Measurements from ENCODE around the gene LARP7. TPM values are rescaled to one million over a fixed set of nuclear protein-coding genes. Genes with fewer than 3 reads are reported as not detected.

Gene LARP7
- polyA plus RNA-seq, 1 donor (not counting 4 experiments of a cell fraction or from before 2014, with no cell fraction given), result 33.3 TPM

DNA sequence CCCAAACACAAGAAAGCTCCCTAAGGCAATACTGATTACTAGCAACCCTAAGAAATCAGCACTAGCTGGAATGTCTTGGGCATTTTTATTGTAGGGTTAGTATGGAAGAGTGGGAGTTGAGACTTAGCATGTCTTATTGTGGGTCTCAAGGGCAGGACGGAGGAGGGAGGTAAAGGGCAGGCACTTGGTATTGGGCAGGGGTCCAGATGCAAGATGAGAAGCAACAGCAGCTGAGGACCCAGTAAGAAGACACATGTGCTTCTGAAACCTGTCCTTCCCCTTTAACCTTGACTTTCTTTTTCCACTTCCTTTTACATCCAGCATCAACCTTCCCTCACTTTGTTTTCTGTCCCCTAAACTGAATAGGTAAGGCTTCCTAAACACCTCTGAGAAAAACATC lies 37.4 kb downstream of the LARP7 start:
- no peak for TF ChIP-seq CTCF (optimal IDR thresholded peaks at IDR 0.05 in 1 of 3, IDR thresholded peaks at IDR 0.05 in 1 of 3, conservative IDR thresholded peaks at IDR 0.05 in 1 of 3; ENCODE audit: extremely low read depth in 1 of 3, insufficient read depth in 2 of 3, low read length in 3 of 3)
- TF ChIP-seq EZH2 (IDR thresholded peaks at IDR 0.05; ENCODE audit: low read length), result no peak
- FAIRE-seq (no peak), DNase-seq (ENCODE audit: low read depth, low spot score) (no peak)
- H2AFZ ChIP-seq (ENCODE audit: control insufficient read depth, low read length), result no peak overlapping the region
- H3K36me3 ChIP-seq (ENCODE audit: control insufficient read depth in 2 of 2, extremely low read depth in 1 of 2, insufficient read depth in 2 of 2, low read length in 2 of 2), result no peaks in the 10 kb centered on the region
- H3K27me3 ChIP-seq (ENCODE audit: control insufficient read depth, extremely low read depth, insufficient read depth, low read length), result no peaks in the 10 kb centered on the region
- H3K9me1 ChIP-seq (ENCODE audit: control insufficient read depth, extremely low read depth, insufficient read depth, low read length), result no peaks in the 10 kb centered on the region
- H3K4me2 ChIP-seq (ENCODE audit: control insufficient read depth, extremely low read depth, insufficient read depth, low read depth, low read length), result no peak overlapping the region
- H3K4me1 ChIP-seq (ENCODE audit: control insufficient read depth, extremely low read depth, insufficient read depth, low read length), result no peaks in the 10 kb centered on the region
- H3K4me3 ChIP-seq (ENCODE audit: control insufficient read depth in 2 of 3, extremely low read depth in 1 of 3, insufficient read depth in 2 of 3, low read depth in 1 of 3, low read length in 3 of 3), result no peak overlapping the region
- dilution Hi-C loops (cut with MboI; ENCODE audit: extremely low pct_ligation_motif_present, low sequenced_read_pairs), result no loop called here
- no peaks in the 10 kb centered on the region for H3K9me3 ChIP-seq (ENCODE audit: control insufficient read depth, low read depth, low read length)
- no peaks in the 10 kb centered on the region for H4K20me1 ChIP-seq (ENCODE audit: control insufficient read depth, extremely low read depth, insufficient read depth, low read length)
- H3K27ac ChIP-seq (ENCODE audit: control insufficient read depth, insufficient read depth, low read length), result no peak overlapping the region
- no peak overlapping the region for H3K9ac ChIP-seq (ENCODE audit: control insufficient read depth, extremely low read depth, insufficient read depth, low read length)
- no peaks in the 10 kb centered on the region for H3K79me2 ChIP-seq (ENCODE audit: control insufficient read depth, insufficient read depth, low read length)

DNA sequence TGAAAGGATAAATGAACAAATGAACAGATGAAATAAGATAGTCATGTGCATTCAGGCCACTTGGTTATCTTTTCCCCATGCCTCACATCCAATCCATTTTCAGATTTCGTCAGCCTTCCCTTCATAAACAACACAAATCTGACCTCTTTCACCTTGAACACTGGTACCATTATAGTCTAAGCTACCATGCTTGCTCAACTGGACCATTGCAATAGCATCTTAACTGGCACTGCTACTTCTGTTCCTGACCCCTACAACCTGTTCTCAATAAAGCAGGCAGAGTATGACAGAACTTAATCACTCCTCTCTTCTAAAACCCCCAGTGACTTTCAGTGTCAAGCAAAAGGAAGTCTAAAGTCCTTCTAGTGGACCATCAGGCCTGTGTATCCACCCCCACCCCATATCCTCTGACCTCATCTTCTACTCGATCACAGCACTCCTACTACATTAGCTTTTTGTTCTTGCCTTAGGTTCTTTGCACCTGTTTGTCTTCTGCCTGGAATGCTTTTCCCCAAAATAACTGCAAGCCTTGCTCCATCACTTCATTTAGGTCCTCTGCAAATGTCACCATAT lies 40.7 kb downstream of the LARP7 start:
- FAIRE-seq, result no peak
- dilution Hi-C loops (cut with MboI; ENCODE audit: extremely low pct_ligation_motif_present, low sequenced_read_pairs), result no loop called here

More for the DNA sequence above, 40.7 kb downstream of the LARP7 start:
- Histone ChIP-seq H3K9me1 (ENCODE audit: control insufficient read depth, extremely low read depth, insufficient read depth, low read length) (no peaks in the 10 kb centered on the region), H4K20me1 (ENCODE audit: control insufficient read depth, extremely low read depth, insufficient read depth, low read length) (no peaks in the 10 kb centered on the region), H3K36me3 (ENCODE audit: control insufficient read depth in 2 of 2, extremely low read depth in 1 of 2, insufficient read depth in 2 of 2, low read length in 2 of 2) (no peaks in the 10 kb centered on the region), H3K9ac (ENCODE audit: control insufficient read depth, extremely low read depth, insufficient read depth, low read length) (no peak overlapping the region), H3K79me2 (ENCODE audit: control insufficient read depth, insufficient read depth, low read length) (no peaks in the 10 kb centered on the region), H3K4me3 (ENCODE audit: control insufficient read depth in 2 of 3, extremely low read depth in 1 of 3, insufficient read depth in 2 of 3, low read depth in 1 of 3, low read length in 3 of 3) (no peak overlapping the region), H3K27me3 (ENCODE audit: control insufficient read depth, extremely low read depth, insufficient read depth, low read length) (no peaks in the 10 kb centered on the region), H3K27ac (ENCODE audit: control insufficient read depth, insufficient read depth, low read length) (no peak overlapping the region), H3K9me3 (ENCODE audit: control insufficient read depth, low read depth, low read length) (no peaks in the 10 kb centered on the region), H3K4me1 (ENCODE audit: control insufficient read depth, extremely low read depth, insufficient read depth, low read length) (no peaks in the 10 kb centered on the region), H2AFZ (ENCODE audit: control insufficient read depth, low read length) (no peak overlapping the region), H3K4me2 (ENCODE audit: control insufficient read depth, extremely low read depth, insufficient read depth, low read depth, low read length) (no peak overlapping the region)
- TF ChIP-seq EZH2 (IDR thresholded peaks at IDR 0.05; ENCODE audit: low read length), result no peak
- no peak for TF ChIP-seq CTCF (optimal IDR thresholded peaks at IDR 0.05 in 1 of 3, IDR thresholded peaks at IDR 0.05 in 1 of 3, conservative IDR thresholded peaks at IDR 0.05 in 1 of 3; ENCODE audit: extremely low read depth in 1 of 3, insufficient read depth in 2 of 3, low read length in 3 of 3)
- no peak for DNase-seq (ENCODE audit: low read depth, low spot score)
